ENCODE results near the gene FAM167B. TPM values are rescaled to one million over a fixed set of nuclear protein-coding genes. Genes with fewer than 3 reads are reported as not detected.

Gene FAM167B
- total RNA-seq, 1 donor from 2014 or later, result 2.1 TPM

- TF ChIP-seq, protein P1, sequence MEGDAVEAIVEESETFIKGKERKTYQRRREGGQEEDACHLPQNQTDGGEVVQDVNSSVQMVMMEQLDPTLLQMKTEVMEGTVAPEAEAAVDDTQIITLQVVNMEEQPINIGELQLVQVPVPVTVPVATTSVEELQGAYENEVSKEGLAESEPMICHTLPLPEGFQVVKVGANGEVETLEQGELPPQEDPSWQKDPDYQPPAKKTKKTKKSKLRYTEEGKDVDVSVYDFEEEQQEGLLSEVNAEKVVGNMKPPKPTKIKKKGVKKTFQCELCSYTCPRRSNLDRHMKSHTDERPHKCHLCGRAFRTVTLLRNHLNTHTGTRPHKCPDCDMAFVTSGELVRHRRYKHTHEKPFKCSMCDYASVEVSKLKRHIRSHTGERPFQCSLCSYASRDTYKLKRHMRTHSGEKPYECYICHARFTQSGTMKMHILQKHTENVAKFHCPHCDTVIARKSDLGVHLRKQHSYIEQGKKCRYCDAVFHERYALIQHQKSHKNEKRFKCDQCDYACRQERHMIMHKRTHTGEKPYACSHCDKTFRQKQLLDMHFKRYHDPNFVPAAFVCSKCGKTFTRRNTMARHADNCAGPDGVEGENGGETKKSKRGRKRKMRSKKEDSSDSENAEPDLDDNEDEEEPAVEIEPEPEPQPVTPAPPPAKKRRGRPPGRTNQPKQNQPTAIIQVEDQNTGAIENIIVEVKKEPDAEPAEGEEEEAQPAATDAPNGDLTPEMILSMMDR (conservative IDR thresholded peaks at IDR 0.05), result no peak
- H3K27ac Mint-ChIP-seq, result no peak overlapping the region
- peaks cover 3% of the 10 kb centered on the region for H3K4me1 Mint-ChIP-seq (ENCODE audit: unreplicated experiment)
- H3K27me3 Mint-ChIP-seq, result no peaks in the 10 kb centered on the region
- no peak for DNase-seq (ENCODE audit: extremely low spot score, unreplicated experiment)
- peaks cover 13% of the 10 kb centered on the region for H3K36me3 Mint-ChIP-seq
- no peaks in the 10 kb centered on the region for H3K9me3 Mint-ChIP-seq
- no peak overlapping the region for H3K4me3 Mint-ChIP-seq
These were observed 15.1 kb upstream of the FAM167B start for GRCh38 chr1:32231843-32232432.

GRCh38 chr1:32232558-32233304, 14.3 kb upstream of the FAM167B start:
- DNase-seq (ENCODE audit: extremely low spot score, unreplicated experiment), result no peak
- Mint-ChIP-seq H3K4me1 (ENCODE audit: unreplicated experiment) (peaks cover 3% of the 10 kb centered on the region), H3K9me3 (no peaks in the 10 kb centered on the region), H3K27ac (no peak overlapping the region), H3K36me3 (peaks cover 11% of the 10 kb centered on the region), H3K4me3 (no peak overlapping the region), H3K27me3 (no peaks in the 10 kb centered on the region)
- TF ChIP-seq, protein P1 (conservative IDR thresholded peaks at IDR 0.05), result no peak

- Mint-ChIP-seq H3K36me3 (no peaks in the 10 kb centered on the region), H3K27ac (no peak overlapping the region), H3K9me3 (no peaks in the 10 kb centered on the region), H3K4me3 (no peak overlapping the region), H3K27me3 (no peaks in the 10 kb centered on the region), H3K4me1 (ENCODE audit: unreplicated experiment) (peaks cover 11% of the 10 kb centered on the region)
- DNase-seq (ENCODE audit: extremely low spot score, unreplicated experiment), result no peak
- TF ChIP-seq, protein P1 (conservative IDR thresholded peaks at IDR 0.05), result no peak
These were observed 12.2 kb upstream of the FAM167B start for GRCh38 chr1:32234792-32235191.

DNA sequence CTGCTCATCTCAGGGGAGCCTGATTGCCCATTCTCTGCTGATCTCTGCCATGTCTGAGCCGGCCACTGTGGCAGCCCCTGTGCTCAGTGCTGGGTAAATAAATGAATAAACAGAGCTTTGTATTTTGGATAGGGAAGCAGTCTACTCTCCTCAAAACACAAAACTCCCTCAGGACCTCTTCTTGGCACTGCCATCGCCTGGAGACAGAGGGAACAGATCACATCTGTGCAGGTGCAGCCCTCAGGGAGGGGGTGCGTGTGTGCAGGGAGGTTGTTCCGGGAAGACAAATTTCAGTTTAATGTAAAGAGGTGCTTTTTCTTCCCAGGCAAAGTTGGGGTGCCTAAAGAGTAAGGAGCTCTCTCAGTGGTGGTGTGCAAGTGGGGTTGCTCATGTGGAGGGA, 7.7 kb upstream of the FAM167B start:
- Mint-ChIP-seq H3K27me3 (no peaks in the 10 kb centered on the region), H3K9me3 (no peaks in the 10 kb centered on the region), H3K4me1 (ENCODE audit: unreplicated experiment) (peaks cover 22% of the 10 kb centered on the region), H3K27ac (peak overlapping the region; percentile 55), H3K4me3 (peak overlapping the region; percentile 91), H3K36me3 (no peaks in the 10 kb centered on the region)
- TF ChIP-seq, protein P1 (conservative IDR thresholded peaks at IDR 0.05), result no peak
- no peak for DNase-seq (ENCODE audit: extremely low spot score, unreplicated experiment)

DNA sequence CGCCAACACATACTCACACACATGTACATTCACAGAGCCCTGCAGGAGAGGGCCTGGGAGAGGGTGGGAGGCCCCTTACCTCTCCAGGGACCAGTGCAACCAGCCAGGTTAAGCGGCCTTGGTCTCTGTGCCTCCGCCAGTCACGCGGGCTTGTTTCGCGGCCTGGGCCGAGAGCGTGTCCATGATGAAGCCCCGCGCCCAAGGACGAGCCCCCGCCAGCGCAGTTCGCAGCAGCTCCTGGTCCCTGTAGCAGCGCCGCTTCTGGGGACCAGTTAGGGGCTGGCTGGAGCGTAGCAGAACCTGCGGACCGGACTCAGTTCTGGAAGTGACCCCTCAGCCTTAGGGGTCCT, 7.3 kb upstream of the FAM167B start:
- Mint-ChIP-seq H3K36me3 (no peaks in the 10 kb centered on the region), H3K27ac (peak overlapping the region; percentile 55), H3K4me1 (ENCODE audit: unreplicated experiment) (peaks cover 22% of the 10 kb centered on the region), H3K9me3 (no peaks in the 10 kb centered on the region), H3K27me3 (no peaks in the 10 kb centered on the region), H3K4me3 (peak overlapping the region; percentile 91)
- no peak for DNase-seq (ENCODE audit: extremely low spot score, unreplicated experiment)
- TF ChIP-seq, protein P1 (conservative IDR thresholded peaks at IDR 0.05), result no peak

Measured in type B pancreatic cell (in vitro differentiated cells).